NCI-H526 (cell line): ENCODE measurements around the gene PSMB5.

Experiments
- DNase-seq, 2 experiments: peaks; one replicate each; lab custom pipeline; 2025; lab: John Stamatoyannopoulos, UW

PSMB5 gene

DNA sequence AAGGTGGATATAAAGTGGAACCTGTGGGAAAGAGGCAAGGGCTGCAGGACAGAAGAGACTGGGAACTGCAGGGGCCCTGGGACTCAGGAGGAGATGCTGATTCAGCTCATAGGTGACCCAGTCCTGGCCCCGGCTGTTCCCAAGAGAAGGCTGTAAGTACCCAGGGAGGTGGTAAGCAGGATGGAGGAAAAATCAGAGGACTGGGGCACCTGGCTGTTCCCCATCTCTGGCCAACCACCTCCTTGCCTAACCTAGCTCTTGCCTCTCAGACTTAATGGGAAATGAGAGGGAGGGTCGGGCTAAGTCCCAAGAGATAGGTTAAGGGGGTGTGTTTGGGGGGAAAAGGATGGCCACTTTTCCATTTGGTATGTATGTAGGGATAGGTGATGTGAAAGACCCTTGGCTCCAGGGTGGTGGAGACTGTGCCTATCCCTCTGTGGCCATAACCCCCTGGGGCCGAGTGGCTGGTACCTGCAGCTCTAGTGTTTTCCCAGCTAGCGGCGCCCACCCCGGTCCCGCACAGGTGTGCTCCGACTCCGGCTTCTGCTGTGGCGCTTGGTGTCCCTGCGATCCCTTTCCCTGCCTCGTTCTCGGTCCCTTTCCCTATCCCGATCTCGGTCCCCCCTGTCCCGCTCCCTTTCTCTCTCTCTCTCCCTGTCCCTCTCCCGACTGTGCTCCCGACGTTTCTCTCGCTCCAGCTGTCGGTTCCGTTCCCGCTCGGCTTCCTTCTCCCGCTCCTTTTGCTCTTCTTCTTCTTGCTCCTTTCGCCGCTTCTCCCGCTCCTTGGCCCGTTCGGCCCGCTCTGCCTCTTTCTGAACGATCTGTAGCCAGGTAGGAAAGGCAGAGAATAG, 24.2 kb upstream of the PSMB5 start:
- DNase-seq = no peak

DNA sequence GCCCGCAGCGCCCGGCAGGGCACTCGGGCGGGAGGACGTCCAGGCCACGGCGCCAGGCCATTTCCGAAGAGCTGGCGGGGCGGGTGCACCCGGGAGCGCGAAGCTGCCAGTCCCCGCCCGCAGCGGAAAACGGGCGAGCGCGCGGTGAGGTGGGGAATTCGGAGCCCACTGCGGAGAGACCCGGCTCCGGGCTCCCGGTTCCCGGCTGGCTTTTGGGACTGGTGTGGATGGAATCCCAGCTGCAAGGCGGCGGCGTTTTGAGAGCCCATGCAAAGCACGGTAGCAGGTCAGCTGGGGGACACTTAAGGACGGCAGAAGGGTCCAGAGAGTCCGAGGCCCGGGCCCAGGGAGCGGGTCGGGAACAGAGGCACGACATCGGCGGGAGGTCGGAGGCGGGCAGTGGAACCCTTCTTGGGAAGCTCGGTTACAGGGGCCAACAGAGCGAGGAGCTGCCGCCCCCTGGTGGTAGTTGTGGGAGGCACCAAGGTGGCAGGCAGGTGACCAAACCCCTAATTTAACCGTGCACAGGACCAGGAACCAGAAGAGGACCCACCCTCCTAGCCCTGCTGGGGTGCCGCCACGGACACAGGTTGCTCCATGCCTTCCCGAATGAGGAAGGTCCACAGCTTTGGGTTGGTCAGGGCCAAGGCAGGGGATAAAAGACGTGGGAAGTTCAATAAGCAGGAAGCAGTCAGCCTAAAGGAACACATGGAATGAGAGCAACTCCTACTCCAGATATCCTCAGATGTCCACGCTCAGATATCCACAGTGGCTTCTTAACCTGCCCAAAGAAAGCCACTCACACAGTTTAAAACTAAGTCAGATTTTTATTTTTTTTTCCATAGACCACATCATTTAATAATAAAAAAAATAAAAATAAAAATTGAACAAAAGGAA, 23.3 kb upstream of the PSMB5 start:
- no peak for DNase-seq

DNA sequence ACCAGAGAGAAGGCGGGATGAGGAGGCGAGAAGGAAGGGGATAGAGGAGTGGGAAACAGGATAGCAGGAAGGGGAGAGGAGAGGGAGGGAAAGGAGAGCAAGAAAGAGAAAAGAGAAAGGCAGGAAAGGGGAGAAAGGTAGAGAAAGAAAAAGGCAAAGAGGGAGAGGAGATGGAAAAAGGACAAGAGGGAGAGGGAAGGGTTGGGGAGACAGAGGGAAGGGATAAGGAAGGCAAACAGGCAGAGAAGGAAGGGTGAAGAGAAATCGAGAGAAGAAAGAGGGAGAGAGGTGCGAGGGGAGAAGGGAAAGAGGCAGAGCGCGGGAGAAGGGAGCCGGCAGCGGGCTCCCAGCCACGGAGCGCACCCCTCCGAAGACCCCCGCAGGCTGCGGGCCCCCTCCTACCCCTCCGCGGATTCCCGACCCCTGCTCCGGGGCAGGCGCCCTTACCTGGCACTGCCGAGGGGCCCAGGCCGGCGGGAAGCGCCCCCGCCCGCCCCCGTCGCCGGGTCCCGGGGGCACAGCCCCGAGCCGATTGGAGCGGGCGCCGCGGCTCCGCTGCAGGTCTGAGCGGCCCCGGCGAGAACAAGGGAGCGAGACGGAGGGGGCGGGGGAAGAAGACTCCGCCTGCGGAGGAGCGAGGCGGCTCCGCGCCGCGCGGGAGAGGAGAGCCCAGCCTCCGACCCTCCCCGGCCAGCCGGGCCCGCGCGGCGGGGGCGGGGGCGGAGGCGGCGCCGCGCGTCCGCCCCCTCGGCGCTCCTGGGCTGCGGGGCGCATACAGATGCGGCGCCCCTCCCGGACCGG, 22.5 kb upstream of the PSMB5 start, which contains the start of gene CDH24:
CDH24 (minus strand) TSS at position 565 of the 801 bp plus-strand sequence. CDS start 1,787 bp downstream, outside the sequence.
- DNase-seq = no peak

DNA sequence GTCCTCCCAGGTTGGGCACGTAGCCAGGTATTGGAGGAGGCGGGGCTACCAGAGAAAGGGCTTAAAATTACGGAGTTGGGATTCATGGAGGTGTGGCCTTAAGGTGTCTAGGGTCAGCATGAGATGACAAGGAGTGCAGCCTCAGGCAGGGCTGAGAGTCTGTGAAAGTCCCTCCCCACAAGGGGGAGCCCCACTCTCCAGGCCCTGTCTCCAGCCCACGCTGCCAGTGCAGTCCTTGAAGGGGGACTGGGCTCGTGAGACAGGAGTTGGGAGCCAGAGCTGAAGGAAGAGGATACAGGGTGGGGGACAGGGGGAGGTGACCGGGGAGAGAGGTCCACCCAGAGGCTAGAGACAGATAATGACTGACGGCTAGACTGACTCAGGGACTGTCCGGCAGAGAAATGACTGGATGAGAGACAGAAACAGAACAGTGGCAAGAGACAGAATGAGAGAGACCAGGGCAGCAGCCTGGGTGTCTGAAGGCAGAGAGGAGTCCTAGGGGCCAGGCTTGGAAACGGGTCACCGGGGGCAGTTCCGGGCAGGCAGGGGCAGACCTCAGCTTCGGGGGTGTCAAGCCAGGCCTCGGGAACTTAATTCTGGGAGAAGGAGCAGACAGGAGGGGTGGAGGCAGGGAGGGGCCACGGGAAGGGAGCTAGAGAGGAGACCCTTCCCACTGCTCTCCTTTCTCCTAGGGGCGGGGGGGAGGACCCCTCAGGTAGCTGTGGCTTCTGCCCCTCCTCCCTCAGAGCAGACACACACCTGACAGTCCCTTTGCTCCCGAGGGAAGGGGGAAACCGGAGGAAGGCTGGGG, 21.6 kb upstream of the PSMB5 start:
- no peak for DNase-seq

DNA sequence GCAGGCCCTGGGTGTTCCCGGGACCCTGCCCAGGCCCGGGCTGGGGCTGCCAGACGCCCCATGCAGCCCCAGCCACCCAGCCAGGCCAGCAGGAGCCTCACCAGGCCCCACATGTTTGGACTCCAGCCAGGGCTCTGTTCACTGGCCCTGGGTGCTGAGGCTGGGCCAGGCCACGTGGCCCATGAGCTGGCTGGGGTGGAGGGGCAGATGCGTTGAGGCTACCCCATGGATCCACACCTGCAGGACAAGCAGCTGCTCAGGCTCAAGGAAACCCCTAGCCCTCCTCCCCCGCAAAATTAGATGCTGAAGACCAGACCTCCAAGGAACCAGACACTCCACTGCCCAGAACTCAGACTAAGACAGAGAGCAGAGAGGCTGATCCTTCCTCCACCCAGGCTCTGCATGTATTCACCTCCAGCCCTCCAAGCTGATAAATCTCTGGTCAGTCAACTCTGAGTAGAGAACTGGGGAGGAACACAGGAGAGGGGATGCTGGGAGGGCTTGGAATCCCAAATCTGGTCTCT, 21.0 kb upstream of the PSMB5 start:
- no peak for DNase-seq

DNA sequence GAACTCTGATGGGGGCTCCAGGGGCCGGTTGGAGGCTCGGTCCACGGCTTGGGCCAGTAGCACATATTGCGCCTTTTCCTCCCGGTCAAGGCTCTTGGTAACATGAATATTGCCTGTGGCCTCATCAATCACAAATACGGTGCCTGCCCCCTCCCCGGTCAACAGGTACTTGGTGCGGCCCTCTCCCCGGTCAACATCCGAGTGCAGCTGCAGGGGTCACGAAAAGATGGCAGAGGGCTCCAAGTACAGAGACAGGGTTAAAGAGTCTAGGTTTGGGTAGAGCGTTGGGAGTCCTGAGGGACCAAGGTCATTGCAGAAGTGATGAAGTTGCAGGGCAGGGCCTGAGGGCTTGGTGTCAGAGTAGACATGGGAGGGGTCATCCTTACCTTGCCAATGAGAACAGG, 20.4 kb upstream of the PSMB5 start:
- no peak for DNase-seq

DNA sequence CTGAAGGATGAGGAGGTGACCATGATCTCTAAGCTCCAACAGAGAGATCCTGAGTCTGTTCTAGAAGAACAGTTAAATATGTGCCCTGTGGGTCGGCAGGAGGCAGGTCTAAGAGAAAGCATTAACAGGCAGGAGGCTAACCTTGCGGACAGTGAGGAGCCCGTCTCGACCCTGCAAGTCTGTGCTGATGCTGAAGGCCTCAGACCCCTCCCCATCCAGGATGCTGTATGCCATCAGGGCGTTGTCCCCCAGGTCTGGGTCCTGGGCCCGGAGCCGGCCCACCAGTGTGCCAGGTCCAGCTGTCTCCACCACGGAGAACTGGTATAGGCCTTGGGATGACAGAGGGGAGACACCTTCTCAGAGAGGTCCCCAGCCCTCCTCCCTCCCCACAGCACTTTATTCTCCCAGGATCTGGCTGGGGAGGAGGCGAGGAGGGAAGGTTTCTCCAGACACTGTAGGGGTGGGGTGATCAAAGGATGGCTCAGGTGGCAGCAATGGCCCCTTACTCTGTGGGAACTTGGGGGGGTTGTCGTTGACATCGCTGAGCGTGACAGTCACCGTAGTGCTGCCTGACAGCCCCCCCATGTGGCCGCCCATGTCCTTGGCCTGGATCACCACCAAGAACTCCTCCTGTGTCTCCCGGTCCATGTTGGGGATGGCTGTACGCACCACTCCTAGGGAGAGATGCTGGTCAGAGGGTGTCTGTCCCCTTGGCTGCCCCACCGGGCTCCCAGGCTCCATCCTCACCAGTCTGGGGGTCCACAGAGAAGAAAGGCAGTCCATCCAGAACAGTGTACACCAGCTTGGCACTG, 19.5 kb upstream of the PSMB5 start:
- no peak for DNase-seq

DNA sequence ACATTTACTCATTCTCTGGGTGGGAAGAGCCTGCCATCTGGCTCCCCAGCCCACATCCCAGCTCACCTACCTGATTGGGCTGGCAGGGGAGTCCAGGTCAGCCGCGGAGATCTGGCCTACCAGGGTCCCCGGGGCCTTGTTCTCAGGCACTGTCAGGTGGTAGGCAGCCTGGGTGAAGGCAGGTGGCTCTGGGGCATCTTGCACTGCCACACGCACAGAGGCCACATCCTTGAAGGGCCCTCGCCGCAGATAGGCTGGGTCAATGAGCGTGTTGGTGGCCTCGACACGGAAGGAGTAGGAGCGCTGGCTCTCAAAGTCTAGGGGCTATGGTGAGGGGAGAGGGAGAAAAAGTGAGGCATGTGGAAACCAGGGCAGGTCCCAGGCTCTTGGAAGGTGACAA, 18.7 kb upstream of the PSMB5 start:
- no peak for DNase-seq

DNA sequence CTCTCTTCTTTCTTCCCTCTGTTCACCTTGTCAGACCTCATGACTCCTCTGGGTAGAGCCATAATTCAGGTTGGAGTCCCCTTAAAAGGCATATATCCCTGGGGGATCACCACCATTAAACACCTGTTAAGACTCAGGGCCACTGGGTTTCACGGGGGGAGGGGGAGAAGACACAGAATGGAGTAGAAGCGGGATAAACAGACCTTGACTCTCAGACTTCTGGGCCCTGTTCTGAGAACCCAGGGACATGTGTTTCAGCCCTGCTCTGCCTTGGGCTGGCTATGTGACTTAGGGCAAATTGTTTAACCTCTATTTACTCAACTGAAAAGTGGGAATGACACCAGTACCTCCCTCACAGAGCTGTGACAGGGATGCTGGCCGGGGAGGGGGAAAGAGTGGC, 18.0 kb upstream of the PSMB5 start:
- no peak for DNase-seq

DNA sequence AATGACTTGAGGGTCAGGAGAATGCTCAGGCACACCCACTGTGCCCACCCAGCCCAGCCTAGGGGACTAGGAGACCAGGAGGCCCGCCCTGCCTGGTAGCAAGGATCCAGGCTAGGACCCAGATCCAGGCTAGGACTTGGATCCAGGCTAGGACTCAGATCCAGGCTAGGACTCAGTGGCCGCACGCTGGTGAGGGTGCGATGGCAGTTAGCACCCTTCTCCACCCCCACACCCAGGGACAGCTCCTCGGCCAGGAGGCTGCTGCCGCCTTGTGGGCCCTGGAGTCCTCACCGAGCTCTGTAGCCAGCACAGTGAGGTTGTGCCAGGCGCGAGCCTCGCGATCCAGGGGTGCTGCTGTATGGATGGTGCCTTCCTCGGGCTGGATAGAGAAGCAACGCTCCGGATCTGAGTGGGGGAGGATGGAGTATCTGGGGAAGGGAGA, 17.5 kb upstream of the PSMB5 start:
- no peak for DNase-seq

DNA sequence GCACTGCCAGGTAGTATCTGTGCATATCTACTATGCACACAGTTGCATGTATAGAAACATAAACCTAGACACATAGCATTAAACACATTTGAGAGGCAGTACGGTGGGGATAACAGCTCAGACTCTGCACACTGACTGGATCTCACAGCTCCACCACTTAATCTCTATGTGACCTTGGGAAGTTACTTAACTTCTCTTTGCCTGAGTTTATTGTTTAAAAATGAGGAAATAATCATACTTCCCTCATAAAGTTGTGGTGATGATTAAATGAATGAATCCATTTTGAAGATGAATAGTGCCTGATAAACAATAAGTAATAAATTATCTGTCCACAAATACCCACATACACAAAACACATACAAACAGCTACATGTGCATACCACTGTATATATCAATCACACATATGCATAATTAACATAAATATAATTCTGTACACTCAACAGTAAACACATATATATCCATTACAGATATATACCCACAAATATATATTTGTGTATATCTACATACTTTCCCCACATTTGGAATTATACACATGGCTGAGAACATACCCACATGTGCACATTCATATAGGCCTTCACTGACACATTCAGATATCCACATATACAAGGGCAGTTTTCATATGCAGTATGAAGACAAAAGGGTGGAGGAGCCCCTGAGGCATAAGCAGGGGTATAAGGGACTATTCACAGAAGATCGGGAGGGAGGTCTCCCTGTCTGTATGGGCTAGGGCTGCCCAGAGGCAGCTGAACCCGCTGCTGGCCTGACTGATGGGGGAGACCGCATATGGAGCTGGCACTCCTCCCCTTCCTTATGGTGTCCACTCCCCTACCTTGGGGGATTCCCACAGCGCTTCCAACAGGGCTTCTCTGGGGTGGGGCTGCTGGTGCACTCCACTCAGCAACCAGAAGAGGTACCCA, 16.7 kb upstream of the PSMB5 start:
- DNase-seq = no peak

DNA sequence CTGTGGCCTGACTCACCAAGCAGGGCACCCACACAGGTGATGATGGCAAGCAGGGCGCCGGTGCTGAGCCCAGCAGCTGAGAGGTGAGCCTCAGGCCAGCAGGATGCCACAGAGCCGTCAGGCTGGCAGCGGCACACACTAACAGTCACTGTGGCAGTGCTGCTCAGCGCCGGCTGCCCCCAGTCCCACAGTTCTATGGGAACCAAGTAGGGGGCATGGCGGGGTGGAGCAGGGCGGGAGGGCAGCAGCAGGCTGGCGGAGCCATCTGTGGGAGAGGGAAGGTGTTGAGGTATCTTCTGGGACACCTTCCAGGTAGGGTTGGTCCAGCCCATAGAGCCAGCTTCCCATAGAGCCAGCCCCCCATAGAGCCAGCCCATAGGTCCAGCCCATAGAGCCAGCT, 14.3 kb upstream of the PSMB5 start:
- no peak for DNase-seq

DNA sequence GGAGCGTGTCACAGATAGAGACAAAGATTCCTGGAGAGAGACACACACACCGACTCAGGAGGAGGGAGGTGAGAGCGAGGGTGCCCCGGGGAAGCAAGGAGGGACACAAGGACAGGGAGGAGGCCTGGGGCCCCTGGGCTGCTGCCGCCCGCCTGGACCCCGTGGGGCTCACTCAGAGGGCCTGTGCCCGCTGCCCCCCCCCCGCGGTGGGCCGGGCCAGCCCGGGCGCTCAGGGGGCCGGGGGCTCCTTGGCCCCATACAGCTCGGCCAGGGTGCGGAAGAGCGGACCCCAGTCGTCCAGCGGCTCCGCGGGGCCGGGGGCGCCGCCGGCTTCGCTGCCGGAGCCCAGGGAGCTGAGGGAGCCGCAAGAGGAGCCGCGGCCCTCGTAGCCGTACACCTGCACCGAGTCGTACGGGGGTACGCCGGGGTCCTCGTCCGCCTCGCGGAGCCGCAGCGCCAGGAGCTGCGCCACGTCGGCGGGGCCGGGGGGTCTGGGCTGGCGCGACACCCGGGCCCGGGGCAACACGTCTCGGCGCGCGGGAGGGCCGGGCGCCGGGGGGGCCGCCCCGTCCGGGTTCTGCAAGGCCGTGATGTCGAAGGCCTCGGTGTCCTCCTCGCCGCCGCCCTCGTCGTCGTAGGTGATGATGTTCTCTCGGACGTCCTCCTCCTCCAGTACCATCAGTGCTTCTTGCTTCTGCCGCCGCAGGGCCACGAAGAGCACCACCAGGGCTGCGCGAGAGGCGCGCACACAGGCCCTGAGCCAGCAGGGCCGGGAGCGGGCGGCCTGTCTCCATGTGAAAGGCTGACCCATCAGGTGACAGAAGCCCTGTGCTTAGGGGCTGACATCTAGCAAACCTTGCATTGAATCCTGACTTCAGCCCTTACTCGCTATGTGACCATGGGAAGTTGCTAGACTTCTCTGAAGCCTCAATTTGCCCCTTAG, 13.3 kb upstream of the PSMB5 start:
- no peak for DNase-seq

DNA sequence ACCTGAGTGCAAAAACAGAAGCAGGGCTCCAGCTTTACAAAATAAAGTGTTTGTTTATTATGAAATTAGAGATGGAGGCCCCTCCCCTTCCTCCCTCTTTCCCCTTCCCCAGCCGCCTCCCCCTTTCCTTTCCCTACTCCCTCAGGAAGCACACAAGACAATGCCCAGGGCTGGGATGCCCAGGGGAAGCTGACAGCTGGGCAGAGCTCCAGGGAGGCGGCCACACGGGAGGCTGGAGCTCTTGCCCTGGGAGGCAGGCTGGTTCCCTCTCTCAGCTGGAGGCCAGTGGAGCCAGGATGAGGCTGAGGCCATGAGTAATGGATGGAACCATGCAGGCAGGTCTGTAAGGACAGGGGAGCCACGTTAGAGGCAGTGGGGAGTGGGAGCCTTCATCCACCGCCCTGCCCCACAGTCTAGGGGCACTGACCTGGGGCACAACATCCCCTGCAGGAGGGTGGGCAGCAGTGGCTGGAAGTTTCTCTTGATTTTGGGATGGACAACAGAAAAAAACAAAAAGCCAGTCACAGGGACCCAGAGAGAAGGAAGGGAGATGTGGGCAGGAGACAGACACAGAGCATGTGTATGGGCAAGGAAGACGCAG, 12.4 kb upstream of the PSMB5 start:
- no peak for DNase-seq

DNA sequence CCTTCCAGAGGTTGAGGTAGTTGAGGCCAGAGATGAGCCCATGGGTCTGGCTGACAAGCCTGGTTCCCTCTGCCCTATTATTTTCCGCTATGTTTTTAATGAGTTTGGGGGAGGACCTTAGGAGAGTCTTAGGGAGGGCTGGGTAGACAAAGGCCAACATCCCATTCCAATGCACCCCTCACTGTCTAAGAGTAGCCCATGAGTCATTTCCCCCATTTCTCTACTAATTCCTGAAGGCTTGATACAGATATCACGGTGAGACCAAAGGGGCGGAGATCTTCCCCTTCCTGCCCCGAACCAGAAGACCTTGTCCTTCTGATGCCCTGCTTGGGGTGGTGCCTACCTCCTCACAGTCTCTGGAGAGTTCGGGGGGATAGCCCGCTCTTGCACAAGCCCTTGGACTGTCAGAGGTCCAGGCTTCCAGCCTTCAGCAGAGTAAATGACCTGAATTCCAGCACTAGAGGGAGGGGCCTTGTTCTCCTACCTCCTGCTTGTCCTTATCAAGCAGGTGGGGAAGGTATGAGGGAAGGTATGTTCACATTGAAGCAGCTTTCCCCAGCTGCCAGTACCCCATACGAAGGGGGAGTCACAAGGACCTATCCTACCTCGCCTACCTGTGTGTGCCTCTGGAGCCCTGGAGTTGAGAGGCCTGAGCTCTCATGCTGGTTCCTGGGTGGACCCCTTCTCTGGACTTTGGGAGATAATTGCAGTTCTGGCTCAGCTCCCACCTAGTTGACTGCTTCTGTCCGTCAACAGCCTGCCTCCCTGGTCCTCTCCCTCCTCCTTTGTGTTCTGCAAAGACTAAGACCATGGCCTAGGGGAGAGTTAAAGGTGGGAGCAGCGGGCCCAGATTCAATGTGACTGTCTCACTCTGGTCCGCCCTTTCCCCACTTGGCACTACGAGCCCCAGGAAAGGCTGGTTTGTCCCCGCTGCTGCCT, 11.0 kb upstream of the PSMB5 start:
- DNase-seq = no peak

DNA sequence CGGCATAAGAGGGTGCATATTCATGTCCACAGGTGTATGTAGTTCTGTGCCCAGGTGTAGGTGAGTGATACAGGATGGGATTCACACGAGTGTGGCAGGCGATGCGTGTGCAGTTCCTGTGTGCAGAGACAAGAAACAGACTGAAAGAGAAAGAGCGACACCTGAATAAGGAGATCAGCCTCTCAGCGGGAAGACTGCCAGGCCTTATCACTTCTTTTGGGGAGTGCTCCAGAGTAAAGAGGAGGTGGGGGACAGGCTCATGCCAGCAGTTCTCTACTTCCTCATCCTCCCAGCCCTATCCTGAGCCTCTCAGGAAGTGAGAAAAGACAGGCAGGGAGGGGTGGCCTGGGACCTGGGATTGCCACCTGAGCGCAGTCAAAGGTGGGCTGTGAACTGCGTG, 10.1 kb upstream of the PSMB5 start:
- no peak for DNase-seq
